CD4-positive, alpha-beta T cell treated with Interleukin-6 at 100 ng/mL for 8 hours (primary cell): ENCODE results near the gene DNAJC5.
"Not testable (repeated sequence)": the region's sequence is repeated elsewhere in the genome, so short reads cannot be mapped to it uniquely, and the experiment has no call there.

Experiments
- DNase-seq: peaks from one replicate; pipeline ENCODE4 v3.0.0-alpha.2; 2020; ENCODE audit warnings: mixed read lengths, low spot score

DNAJC5 gene

DNA sequence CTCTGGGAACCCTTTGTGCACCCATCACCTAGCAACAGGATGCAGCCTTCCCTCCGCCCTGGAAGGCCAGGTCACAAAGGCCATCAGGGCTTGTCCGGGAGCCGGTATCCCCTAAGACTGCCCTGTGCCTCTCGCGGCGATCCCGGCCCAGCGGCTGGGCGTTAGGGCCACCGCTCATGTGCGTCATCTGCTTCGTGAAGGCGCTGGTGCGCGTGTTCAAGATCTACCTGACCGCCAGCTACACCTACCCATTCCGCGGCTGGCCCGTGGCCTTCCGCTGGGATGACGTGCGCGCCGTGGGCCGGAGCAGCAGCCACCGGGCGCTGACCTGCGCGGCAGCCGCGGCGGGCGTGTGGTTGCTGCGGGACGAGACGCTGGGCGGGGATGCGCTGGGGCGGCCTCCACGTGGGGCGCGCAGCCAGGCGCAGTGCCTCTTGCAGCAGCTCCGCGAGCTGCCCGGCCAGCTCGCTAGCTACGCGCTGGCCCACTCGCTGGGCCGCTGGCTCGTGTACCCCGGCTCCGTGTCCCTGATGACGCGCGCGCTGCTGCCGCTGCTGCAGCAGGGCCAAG is 33.5 kb upstream of the DNAJC5 start, which contains the start of gene ABHD16B:
ABHD16B (plus strand) TSS at position 134 of the 570 bp plus-strand sequence; CDS start at position 177, 43 bp downstream.
- no peak for DNase-seq

DNA sequence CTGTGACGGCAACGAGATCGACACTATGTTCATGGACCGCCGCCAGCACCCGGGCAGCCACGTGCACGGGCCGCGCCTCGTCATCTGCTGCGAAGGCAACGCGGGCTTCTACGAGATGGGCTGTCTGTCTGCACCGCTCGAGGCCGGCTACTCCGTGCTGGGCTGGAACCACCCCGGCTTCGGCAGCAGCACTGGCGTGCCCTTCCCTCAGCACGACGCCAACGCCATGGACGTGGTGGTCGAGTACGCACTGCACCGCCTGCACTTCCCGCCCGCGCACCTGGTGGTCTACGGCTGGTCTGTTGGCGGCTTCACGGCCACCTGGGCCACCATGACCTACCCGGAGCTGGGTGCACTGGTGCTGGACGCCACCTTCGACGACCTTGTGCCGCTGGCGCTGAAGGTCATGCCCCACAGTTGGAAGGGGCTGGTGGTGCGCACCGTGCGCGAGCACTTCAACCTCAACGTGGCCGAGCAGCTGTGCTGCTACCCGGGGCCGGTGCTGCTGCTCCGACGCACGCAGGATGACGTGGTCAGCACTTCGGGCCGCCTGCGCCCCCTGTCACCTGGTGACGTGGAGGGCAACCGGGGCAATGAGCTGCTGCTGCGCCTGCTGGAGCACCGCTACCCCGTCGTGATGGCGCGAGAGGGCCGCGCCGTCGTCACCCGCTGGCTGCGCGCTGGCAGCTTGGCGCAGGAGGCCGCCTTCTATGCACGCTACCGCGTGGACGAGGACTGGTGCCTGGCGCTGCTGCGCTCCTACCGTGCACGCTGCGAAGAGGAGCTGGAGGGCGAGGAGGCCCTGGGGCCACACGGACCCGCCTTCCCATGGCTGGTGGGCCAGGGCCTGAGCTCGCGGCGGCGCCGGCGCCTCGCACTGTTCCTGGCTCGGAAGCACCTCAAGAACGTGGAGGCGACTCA is 32.7 kb upstream of the DNAJC5 start:
- no peak for DNase-seq

GRCh38 chr20:63863021-63863797 is 31.7 kb upstream of the DNAJC5 start:
- no peak for DNase-seq

DNA sequence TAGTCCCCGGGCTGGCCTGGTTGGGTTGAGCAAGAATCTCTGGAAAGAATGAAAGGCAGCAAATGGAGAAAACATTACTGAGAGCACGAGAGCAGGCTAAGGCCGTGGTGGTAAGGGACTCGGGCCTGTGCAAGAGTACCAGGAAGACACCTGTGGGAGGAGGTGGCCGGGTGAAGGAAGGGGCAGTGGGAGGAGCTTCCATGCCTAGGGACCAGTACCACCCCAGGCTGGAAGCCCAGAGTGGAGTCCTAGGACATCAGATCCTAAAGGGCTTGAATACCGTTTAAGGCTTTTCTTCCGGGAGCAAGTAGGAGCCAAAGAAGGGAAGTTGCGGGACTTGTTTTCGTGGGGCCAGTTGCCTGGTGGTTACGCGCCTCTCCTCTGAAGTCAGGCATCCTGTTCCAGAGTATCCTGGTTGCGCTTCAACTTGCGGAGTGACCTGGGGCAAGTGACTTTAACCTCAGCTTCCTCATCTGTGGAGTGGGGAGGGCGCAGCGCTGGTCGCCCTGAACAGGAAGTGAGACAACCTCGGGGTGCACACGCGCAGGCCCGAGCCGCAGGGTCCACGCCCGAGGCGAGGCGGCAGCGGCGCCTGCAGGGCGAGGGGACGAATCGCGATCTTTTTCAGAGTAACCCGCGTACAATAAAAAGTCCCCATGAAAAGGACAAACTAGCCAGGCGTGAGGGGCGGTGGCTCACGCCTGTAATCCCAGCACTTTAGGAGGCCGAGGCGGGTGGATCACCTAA is 31.0 kb upstream of the DNAJC5 start:
- DNase-seq: peak; percentile 84

- DNase-seq: no peak
Observed at GRCh38 chr20:63864545-63864977, 30.4 kb upstream of the DNAJC5 start.

- DNase-seq: peak; percentile 97
Observed at GRCh38 chr20:63864978-63865640, 29.8 kb upstream of the DNAJC5 start, which contains the start of gene TPD52L2. TPD52L2 (plus strand) TSS chr20:63865270; CDS start chr20:63865366, 96 bp downstream.

GRCh38 chr20:63867042-63867441 is 27.9 kb upstream of the DNAJC5 start:
- DNase-seq: not testable (repeated sequence)

DNA sequence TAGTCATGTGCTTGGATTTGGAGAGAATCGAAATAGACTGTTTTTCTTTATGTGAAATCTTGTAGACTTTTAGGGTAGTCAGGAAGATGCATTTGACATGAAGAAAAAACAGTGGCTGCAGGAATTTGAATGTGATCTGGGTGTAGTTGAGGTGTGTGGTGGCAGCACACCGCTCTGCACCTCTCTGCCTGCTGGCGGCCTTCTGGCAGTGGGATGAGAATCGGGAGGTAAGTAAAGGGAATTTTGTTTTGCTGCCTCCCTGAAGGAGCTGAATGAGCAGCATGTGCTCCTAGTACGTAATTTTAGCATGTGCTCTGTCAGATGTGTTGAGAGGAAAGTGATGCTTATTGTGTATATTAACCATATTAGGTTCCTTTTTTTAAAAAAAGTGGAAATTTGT is 26.7 kb upstream of the DNAJC5 start:
- no peak for DNase-seq

DNA sequence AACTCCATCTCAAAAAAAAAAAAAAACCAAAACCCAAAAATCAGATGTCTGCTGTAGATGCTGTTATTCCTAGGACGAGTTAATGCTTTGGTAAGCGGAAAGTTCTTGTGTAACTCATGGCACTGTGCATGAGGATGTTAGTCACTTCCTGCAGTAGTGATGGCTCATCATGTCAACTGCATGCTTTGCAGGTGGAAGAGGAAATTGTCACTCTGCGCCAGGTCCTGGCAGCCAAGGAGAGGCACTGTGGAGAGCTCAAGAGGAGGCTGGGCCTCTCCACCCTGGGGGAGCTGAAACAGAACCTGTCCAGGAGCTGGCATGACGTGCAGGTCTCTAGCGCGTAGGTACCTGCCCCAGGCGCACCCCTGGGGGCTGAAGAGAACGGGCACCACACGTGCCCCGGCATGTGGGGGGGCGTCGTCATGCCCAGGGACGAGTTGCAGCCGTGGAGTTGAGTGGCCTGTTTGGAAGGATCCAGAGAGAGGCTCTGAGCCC is 21.4 kb upstream of the DNAJC5 start:
- no peak for DNase-seq

DNA sequence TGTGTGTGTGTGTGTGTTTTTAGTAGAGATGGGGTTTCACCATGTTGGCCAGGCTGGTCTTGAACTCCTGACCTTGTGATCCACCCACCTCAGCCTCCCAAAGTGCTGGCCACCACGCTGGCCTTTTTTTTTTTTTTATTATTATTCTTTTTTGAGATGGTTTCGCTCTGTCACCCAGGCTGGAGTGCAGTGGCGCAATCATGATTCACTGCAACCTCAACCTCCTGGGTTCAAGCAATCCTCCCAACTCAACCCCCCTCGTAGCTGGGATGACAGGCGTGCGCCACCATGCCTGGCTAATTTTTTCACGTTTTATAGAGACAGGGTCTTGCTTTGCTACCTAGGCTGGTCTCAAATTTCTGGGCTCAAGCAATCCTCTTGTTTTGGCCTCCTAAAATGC is 20.7 kb upstream of the DNAJC5 start:
- not testable (repeated sequence) for DNase-seq

DNA sequence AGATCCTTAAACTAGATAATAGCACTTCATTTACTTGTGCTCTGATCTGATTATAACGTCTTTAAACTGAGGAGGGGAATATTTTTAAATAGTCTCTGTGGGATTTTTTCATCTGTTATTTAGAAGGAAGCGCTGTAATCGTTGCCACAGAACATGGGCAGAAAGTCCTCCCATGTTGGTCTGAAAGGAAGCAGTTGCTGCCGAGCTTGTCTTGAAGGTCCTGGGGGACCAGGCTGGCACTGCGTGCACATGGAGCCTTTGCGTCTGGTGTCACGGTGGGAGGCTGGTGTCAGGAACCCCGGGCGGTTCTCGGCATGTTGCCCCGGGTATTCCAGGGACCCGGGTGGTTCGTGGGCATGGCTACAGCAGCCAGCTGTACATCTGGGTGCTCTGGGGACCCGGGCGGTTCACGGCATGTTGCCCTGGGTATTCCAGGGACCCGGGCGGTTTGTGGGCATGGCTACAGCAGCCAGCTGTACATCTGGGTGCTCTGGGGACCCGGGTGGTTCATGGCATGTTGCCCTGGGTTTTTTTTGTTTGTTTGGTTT is 18.4 kb upstream of the DNAJC5 start:
- no peak for DNase-seq

- no peak for DNase-seq
Observed at GRCh38 chr20:63877755-63878470, 17.0 kb upstream of the DNAJC5 start.

DNA sequence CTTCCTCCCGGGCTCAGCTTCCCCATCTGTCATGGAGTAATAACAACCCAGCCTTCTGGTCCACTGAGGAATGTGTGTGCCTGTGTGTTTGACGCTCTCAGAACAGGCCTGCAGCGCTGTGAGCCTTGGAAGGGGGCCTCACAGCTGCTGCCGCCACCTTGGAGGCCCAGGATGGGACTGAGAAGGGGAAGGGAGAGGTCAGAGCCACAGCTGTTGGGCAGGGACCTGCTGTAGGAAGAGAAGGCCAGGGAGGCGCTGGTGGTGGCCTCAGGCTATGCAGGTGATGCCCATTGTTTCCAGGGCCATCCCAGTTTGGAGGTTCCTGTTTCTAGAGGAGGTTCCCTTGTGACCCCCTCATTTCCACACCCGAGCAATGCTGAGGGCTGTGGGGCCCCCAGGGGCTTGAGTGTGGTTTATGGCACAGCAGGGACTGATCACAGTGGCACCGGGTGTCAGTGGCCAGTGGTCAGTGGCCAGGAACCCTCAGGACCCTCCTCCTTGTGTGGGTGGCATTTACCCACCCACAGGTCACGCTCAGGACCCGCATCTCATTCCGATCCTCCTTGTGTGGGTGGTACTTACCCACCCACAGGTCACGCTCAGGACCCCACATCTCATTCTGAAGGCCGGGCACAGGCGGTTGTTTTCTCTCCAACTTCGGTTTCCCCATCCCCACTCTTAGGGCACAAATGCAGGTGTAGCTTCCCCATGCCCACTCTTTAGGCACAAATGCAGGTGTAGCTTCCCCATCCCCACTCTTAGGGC is 15.8 kb upstream of the DNAJC5 start:
- no peak for DNase-seq

DNA sequence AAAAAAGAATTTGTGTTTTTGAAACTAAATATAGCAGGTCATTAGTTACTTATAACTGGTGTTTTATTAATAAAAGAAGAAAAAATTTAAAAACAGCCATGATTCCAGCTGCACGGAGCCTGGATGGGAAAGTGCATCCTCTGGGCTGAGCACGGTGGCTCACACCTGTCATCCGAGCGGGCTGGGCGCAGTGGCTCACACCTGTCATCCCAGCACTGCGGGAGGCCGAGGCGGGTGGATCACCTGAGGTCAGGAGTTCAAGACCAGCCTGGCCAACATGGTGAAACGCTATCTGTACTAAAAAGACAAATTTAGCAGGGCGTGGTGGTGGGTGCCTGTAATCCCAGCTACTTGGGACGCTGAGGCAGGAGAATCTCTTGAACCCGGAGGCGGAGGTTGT is 14.0 kb upstream of the DNAJC5 start:
- DNase-seq: not testable (repeated sequence)

GRCh38 chr20:63881451-63882226 is 13.3 kb upstream of the DNAJC5 start:
- no peak for DNase-seq

- DNase-seq: no peak
Observed at GRCh38 chr20:63882257-63883200, 12.4 kb upstream of the DNAJC5 start.

GRCh38 chr20:63883201-63883593 is 11.7 kb upstream of the DNAJC5 start:
- no peak for DNase-seq
